Neural cell (in vitro differentiated cells): Measurements from ENCODE around the gene CLDN20.

Source experiments
- CTCF ChIP-seq: fragments of 450-650 bp; IDR thresholded peaks from 2 replicates; pipeline ENCODE4 v1.5.1; 2014; ENCODE audit warnings: antibody characterized with exemption, mild to moderate bottlenecking, moderate library complexity; ENCODE audit not compliant: poor library complexity, severe bottlenecking
- EP300 ChIP-seq: fragments of 450-650 bp; conservative IDR thresholded peaks from 2 replicates; pipeline ENCODE4 v1.6.1; 2014; ENCODE audit warnings: antibody characterized with exemption, mild to moderate bottlenecking, moderate library complexity; ENCODE audit not compliant: poor library complexity, severe bottlenecking
- EZH2 ChIP-seq: fragments of 200-600, 300-800 bp; shearing (Covaris generic), sonication (generic); IDR thresholded peaks from 2 replicates; pipeline ENCODE4 v1.6.1; 2014; ENCODE audit warnings: antibody characterized with exemption, low read length, borderline replicate concordance, mild to moderate bottlenecking; ENCODE audit not compliant: insufficient read depth, poor library complexity, severe bottlenecking
- MXI1 ChIP-seq: fragments of 450-650 bp; conservative IDR thresholded peaks from 2 replicates; pipeline ENCODE4 v1.6.1; 2014; ENCODE audit warnings: antibody characterized with exemption, mild to moderate bottlenecking; ENCODE audit not compliant: poor library complexity, severe bottlenecking
- POLR2AphosphoS5 ChIP-seq: IDR thresholded peaks from 2 replicates; pipeline ENCODE4 v1.6.1; 2012
- RAD21 ChIP-seq: fragments of 450-650 bp; conservative IDR thresholded peaks from 2 replicates; pipeline ENCODE4 v1.6.1; 2014; ENCODE audit warnings: antibody characterized with exemption, mild to moderate bottlenecking, moderate library complexity
- SMC3 ChIP-seq: fragments of 450-650 bp; conservative IDR thresholded peaks from 2 replicates; pipeline ENCODE4 v1.6.1; 2014; ENCODE audit warnings: antibody characterized with exemption, mild to moderate bottlenecking, moderate library complexity; ENCODE audit not compliant: poor library complexity
- TAF1 ChIP-seq: IDR thresholded peaks from 2 replicates; pipeline ENCODE4 v1.6.1; 2012; ENCODE audit warnings: low read depth
- TF ChIP-seq, protein P1 (sequence below): IDR thresholded peaks from 2 replicates; pipeline ENCODE4 v1.6.1; 2012; ENCODE audit warnings: borderline replicate concordance

DNA sequence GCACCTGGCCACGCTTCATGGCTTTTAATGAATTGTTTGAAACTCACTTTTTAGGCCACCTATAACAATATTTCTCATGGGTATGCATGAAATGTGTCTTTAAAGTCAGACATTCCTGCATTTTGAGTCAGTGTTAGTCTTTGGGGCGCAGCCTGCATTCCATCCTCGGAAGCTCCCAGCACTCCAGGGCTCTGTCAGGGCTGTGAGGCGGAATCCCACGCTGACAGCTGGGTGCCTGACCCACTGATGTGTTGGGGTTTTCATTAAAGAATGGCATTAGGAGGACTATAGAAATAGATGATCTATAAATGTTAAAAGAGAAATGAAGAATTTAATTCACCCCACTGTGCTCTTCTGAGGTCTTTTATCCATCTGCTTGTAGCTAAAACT, 16.2 kb upstream of the CLDN20 start:
- no peak for TF ChIP-seq CTCF
- no peak for TF ChIP-seq EZH2
- no peak for TF ChIP-seq TAF1
- TF ChIP-seq POLR2AphosphoS5 = no peak
- TF ChIP-seq, protein P1, sequence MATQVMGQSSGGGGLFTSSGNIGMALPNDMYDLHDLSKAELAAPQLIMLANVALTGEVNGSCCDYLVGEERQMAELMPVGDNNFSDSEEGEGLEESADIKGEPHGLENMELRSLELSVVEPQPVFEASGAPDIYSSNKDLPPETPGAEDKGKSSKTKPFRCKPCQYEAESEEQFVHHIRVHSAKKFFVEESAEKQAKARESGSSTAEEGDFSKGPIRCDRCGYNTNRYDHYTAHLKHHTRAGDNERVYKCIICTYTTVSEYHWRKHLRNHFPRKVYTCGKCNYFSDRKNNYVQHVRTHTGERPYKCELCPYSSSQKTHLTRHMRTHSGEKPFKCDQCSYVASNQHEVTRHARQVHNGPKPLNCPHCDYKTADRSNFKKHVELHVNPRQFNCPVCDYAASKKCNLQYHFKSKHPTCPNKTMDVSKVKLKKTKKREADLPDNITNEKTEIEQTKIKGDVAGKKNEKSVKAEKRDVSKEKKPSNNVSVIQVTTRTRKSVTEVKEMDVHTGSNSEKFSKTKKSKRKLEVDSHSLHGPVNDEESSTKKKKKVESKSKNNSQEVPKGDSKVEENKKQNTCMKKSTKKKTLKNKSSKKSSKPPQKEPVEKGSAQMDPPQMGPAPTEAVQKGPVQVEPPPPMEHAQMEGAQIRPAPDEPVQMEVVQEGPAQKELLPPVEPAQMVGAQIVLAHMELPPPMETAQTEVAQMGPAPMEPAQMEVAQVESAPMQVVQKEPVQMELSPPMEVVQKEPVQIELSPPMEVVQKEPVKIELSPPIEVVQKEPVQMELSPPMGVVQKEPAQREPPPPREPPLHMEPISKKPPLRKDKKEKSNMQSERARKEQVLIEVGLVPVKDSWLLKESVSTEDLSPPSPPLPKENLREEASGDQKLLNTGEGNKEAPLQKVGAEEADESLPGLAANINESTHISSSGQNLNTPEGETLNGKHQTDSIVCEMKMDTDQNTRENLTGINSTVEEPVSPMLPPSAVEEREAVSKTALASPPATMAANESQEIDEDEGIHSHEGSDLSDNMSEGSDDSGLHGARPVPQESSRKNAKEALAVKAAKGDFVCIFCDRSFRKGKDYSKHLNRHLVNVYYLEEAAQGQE = no peak
- TF ChIP-seq MXI1 = no peak
- TF ChIP-seq EP300 = no peak
- no peak for TF ChIP-seq RAD21
- no peak for TF ChIP-seq SMC3
